Activated CD8-positive, alpha-beta memory T cell treated with anti-CD3 and anti-CD28 coated beads for 1 hour (primary cell): ENCODE results near the gene ARHGAP8.

Source experiments
- DNase-seq, 2 donors: peaks; one replicate each; pipeline ENCODE4 v3.0.0-alpha.2; 2020; ENCODE audit warnings: low read depth in 1 of 2; ENCODE audit errors: extremely low read depth in 1 of 2

ARHGAP8 gene

GRCh38 chr22:44883011-44883421 is 130.6 kb downstream of the ARHGAP8 start:
- no peak for DNase-seq

GRCh38 chr22:44884562-44884961 is 132.2 kb downstream of the ARHGAP8 start:
- no peak for DNase-seq

GRCh38 chr22:44884968-44885805 is 132.8 kb downstream of the ARHGAP8 start:
- no peak for DNase-seq

- DNase-seq = no peak
These were observed 133.5 kb downstream of the ARHGAP8 start for GRCh38 chr22:44885806-44886360.

- no peak for DNase-seq
These were observed 135.6 kb downstream of the ARHGAP8 start for GRCh38 chr22:44887941-44888366.

GRCh38 chr22:44888491-44889254 is 136.3 kb downstream of the ARHGAP8 start:
- no peak for DNase-seq

- DNase-seq = no peak
These were observed 137.0 kb downstream of the ARHGAP8 start for GRCh38 chr22:44889255-44889878.

- no peak for DNase-seq
These were observed 138.3 kb downstream of the ARHGAP8 start for GRCh38 chr22:44890416-44891292.

GRCh38 chr22:44891293-44891747 is 138.9 kb downstream of the ARHGAP8 start:
- DNase-seq = no peak

GRCh38 chr22:44891791-44892190 is 139.4 kb downstream of the ARHGAP8 start:
- DNase-seq = no peak

GRCh38 chr22:44892243-44892642 is 139.9 kb downstream of the ARHGAP8 start:
- DNase-seq = no peak

- no peak for DNase-seq
These were observed 140.7 kb downstream of the ARHGAP8 start for GRCh38 chr22:44892803-44893730.

- DNase-seq = no peak
These were observed 141.3 kb downstream of the ARHGAP8 start for GRCh38 chr22:44893731-44894080.

GRCh38 chr22:44894321-44894720 is 141.9 kb downstream of the ARHGAP8 start:
- DNase-seq = no peak

- DNase-seq = no peak
These were observed 142.4 kb downstream of the ARHGAP8 start for GRCh38 chr22:44894782-44895181.

GRCh38 chr22:44895296-44896055 is 143.1 kb downstream of the ARHGAP8 start:
- no peak for DNase-seq

GRCh38 chr22:44898236-44898635 is 145.9 kb downstream of the ARHGAP8 start:
- no peak for DNase-seq

GRCh38 chr22:44901301-44901700 is 148.9 kb downstream of the ARHGAP8 start:
- DNase-seq = no peak
